Mesothelial cell of epicardium (in vitro differentiated cells): ENCODE results near the gene MATCAP1. TPM values are rescaled to one million over a fixed set of nuclear protein-coding genes. Genes with fewer than 3 reads are reported as not detected.

Experiments used
- DNase-seq, 2 experiments: peaks; one replicate each; pipeline ENCODE4 v3.0.0; 2021; ENCODE audit warnings: low spot score in 2 of 2; ENCODE audit not compliant: unreplicated experiment in 2 of 2
- H3K27ac Mint-ChIP-seq: 2 replicates; pipeline ENCODE4 v1.8.0; 2021; ENCODE audit warnings: mixed read lengths
- H3K27me3 Mint-ChIP-seq: 2 replicates; pipeline ENCODE4 v1.8.0; 2021; ENCODE audit warnings: low read depth, mixed read lengths
- H3K36me3 Mint-ChIP-seq: 2 replicates; pipeline ENCODE4 v1.8.0; 2021; ENCODE audit warnings: mixed read lengths
- H3K4me1 Mint-ChIP-seq: 2 replicates; pipeline ENCODE4 v1.8.0; 2021; ENCODE audit warnings: mixed read lengths
- H3K4me3 Mint-ChIP-seq: 2 replicates; pipeline ENCODE4 v1.8.0; 2021; ENCODE audit warnings: mild to moderate bottlenecking, moderate library complexity, mixed read lengths
- H3K9me3 Mint-ChIP-seq: 2 replicates; pipeline ENCODE4 v1.8.0; 2021; ENCODE audit warnings: mixed read lengths
- total RNA-seq: library from RNA; stranded (reverse); gene quantifications from 3 replicates; pipeline ENCODE4 v1.2.1, GENCODE V29; 2021
- TF ChIP-seq, protein P1 (sequence below): fragments of 200-600 bp; sonication (generic); IDR thresholded peaks from one replicate; pipeline ENCODE4 v1.5.0; 2021; ENCODE audit warnings: antibody characterized with exemption; ENCODE audit not compliant: unreplicated experiment

The MATCAP1 gene
- total RNA-seq, result 121 to 131 TPM (median 129 TPM) in 3 replicates

DNA sequence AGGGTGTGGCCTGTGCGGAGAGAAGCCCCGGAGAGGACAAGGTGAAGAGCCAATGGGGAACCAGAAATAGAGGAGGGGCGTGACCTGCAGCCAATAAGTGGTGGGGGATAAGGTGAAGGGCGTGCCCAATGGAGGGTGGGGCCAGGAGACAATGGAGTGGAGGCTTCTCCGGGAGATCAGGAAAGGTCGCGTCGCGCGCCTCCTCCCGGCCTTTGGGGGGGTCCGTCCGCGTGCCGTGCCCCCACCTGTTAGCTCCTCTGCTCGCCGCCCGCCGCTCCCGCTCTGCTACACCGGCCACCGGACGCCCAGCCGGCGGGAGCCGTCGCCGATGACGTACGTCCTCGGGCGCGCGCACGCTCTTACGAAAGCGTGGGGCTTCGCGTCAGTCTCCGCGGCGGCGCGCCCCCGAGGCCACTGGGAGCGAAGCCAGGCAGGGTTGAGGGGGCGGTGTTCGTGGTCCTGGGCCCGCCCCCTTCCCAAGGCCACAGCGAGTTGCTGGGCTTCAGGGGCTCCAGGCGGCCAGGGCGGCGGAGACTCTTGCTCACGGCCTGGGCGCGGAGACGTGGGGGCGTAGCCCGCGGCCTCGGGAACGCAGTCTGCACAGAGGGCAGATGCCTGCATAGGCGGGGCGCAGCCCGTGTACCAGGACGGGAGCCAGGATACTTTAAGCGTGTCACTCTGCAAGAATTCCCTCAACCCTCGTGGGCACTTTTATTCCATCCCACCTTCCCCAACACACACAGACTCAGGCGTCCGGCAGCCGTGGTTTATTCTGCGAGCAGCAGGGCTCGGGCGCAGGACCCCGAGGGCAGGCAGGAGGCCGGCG, at the start of gene MATCAP1:
Gene MATCAP1, minus strand, starts transcription at position 337 of the 826 bp plus-strand sequence. CDS start 3,353 bp downstream, outside the sequence.
- Mint-ChIP-seq H3K4me3 (peak within 1 kb of the TSS; percentile 81), H3K4me1 (peaks cover 20% of the 10 kb centered on the region), H3K36me3 (peaks cover 1% of the 10 kb centered on the region), H3K27ac (peak within 1 kb of the TSS; percentile 39), H3K27me3 (peaks cover 14% of the 10 kb centered on the region), H3K9me3 (no peaks in the 10 kb centered on the region)
- TF ChIP-seq, protein P1, sequence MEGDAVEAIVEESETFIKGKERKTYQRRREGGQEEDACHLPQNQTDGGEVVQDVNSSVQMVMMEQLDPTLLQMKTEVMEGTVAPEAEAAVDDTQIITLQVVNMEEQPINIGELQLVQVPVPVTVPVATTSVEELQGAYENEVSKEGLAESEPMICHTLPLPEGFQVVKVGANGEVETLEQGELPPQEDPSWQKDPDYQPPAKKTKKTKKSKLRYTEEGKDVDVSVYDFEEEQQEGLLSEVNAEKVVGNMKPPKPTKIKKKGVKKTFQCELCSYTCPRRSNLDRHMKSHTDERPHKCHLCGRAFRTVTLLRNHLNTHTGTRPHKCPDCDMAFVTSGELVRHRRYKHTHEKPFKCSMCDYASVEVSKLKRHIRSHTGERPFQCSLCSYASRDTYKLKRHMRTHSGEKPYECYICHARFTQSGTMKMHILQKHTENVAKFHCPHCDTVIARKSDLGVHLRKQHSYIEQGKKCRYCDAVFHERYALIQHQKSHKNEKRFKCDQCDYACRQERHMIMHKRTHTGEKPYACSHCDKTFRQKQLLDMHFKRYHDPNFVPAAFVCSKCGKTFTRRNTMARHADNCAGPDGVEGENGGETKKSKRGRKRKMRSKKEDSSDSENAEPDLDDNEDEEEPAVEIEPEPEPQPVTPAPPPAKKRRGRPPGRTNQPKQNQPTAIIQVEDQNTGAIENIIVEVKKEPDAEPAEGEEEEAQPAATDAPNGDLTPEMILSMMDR, result no peak
- peak; percentile 86 to 93 for DNase-seq

DNA sequence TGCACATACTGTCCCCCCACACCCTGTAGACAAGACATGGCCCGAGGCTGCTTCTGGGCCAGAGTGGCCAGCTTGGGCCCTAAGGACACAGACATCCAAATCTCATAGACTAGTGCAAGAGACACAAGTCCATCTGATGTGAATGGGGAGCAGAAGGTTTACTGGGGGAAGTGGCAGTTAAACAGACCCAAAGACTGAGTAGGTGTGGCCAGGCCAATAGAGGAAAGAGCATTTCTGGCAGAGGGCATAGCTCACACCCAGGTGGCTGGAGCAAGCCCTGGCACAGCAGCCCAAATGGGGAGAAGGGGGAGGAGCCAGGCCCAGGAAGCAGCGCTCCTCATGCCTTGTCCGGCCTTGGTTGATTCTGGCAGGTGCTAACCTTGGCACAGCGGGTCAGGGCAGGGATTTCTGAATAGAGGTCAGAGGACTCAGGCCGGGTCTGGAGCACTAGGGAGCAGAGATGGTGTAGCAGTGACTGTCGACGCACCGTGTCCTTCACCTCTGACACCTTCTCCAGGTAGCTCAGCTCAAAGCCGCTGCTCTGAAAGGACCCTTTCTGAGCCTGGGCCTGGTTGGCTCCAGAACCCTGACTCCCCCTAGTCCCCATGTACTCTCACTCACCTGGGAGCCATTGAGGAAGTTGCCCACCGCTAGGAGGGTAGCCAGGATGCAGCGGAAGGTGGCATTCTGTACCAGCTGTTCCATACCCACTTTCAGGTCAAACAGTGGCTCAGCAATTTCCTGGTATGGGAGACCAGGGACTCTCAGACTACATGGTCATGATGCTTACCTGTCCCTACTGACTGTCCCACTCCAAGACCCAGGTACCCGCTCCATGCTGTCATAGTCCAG, 47.3 kb upstream of the MATCAP1 start:
- Mint-ChIP-seq H3K9me3 (no peaks in the 10 kb centered on the region), H3K27me3 (no peaks in the 10 kb centered on the region), H3K36me3 (peaks cover 10% of the 10 kb centered on the region), H3K4me3 (no peak overlapping the region), H3K4me1 (peaks cover 17% of the 10 kb centered on the region), H3K27ac (no peak overlapping the region)
- no peak for DNase-seq
- TF ChIP-seq, protein P1, result no peak

DNA sequence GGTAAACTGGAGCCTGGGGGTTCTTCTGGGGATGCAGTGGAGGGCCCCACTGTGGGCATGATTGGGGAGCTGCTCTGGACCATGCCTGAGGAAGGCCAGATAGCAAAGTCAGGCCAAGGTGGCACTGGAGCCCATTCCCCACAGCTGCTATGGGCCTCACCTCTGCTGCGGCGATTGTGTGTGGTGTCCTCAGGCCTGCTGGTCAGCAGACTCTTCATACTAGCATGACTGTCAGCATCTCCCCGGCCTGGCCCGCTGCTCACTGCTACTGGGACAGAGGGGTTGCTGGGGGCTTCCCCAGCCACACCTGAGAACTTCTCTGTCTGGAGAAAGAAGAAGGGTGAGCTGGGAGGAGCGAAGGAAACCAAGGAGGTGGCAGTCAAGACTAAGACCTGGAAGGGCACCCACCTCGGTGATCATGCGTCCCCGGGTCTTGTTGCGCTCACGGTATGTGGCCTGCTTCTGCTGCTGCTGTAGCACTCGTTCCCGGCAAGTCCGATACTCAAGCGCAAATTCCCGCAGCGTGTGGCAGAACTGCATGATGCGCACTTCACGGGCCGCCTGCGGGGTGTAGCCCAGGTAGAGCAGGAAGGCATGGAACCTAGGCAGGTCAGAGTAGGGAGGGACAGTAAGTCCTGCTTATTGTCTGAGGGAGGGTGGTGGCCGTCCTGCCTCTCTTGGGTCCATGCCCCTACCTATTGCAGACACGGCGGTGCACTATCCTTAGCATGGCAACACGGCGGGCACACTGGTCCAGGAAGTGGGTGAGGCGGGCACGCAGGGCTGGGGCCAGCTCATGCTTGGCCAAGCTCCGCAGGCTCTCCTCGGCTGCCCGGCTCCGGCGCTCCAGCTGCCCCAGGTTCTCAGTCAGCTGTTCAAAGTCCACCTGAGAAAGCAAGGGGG, 46.4 kb upstream of the MATCAP1 start:
- H3K27me3 Mint-ChIP-seq, result no peaks in the 10 kb centered on the region
- TF ChIP-seq, protein P1, result no peak
- H3K36me3 Mint-ChIP-seq, result peaks cover 8% of the 10 kb centered on the region
- no peaks in the 10 kb centered on the region for H3K9me3 Mint-ChIP-seq
- H3K4me3 Mint-ChIP-seq, result peak overlapping the region; percentile 100
- peaks cover 23% of the 10 kb centered on the region for H3K4me1 Mint-ChIP-seq
- H3K27ac Mint-ChIP-seq, result no peak overlapping the region
- DNase-seq, result no peak

- no peak for DNase-seq
- H3K9me3 Mint-ChIP-seq, result no peaks in the 10 kb centered on the region
These were observed 45.1 kb upstream of the MATCAP1 start for GRCh38 chr16:67228905-67229304.

More at GRCh38 chr16:67228905-67229304, 45.1 kb upstream of the MATCAP1 start:
- Mint-ChIP-seq H3K27ac (no peak overlapping the region), H3K36me3 (peaks cover 8% of the 10 kb centered on the region), H3K4me3 (peak overlapping the region; percentile 100), H3K27me3 (no peaks in the 10 kb centered on the region), H3K4me1 (peaks cover 23% of the 10 kb centered on the region)
- TF ChIP-seq, protein P1, result no peak
